Ascending aorta (tissue), 2 donors: Measurements from ENCODE around the gene MNX1. TPM values are rescaled to one million over a fixed set of nuclear protein-coding genes. Genes with fewer than 3 reads are reported as not detected.

Experiments used
- DNase-seq, 2 donors: peaks; one replicate each; pipeline ENCODE4 v3.0.0-alpha.2; 2019; ENCODE audit warnings: low spot score in 2 of 2
- H3K27ac ChIP-seq, 2 donors: fragments of 200-600 bp; sonication (generic); one replicate each; pipeline ENCODE4 v1.5.1; 2016 to 2017; ENCODE audit warnings: mild to moderate bottlenecking in 1 of 2
- H3K27me3 ChIP-seq: fragments of 200-600 bp; sonication (generic); one replicate; pipeline ENCODE4 v1.5.1; 2017
- H3K36me3 ChIP-seq, 2 donors: fragments of 200-600 bp; sonication (generic); one replicate each; pipeline ENCODE4 v1.5.1; 2016
- H3K4me1 ChIP-seq, 2 donors: fragments of 200-600 bp; sonication (generic); one replicate each; pipeline ENCODE4 v1.5.1; 2016 to 2017; ENCODE audit warnings: mild to moderate bottlenecking in 1 of 2
- H3K4me3 ChIP-seq, 2 donors: fragments of 200-600 bp; sonication (generic); one replicate each; pipeline ENCODE4 v1.5.1; 2016 to 2017; ENCODE audit warnings: mild to moderate bottlenecking in 1 of 2
- H3K9me3 ChIP-seq, 2 donors: fragments of 200-600 bp; sonication (generic); one replicate each; pipeline ENCODE4 v1.5.1; 2016
- CTCF ChIP-seq, 3 experiments: fragments of 200-600 bp in 2 of 3; fragments of 450-650 bp in 1 of 3; sonication (generic) in 2 of 3; IDR thresholded peaks; one replicate each; pipeline ENCODE4 v1.5.1; 2016 to 2019; ENCODE audit warnings: antibody characterized with exemption in 3 of 3, mild to moderate bottlenecking in 1 of 3, moderate library complexity in 1 of 3
- intact Hi-C: fragments of 100-400 bp; cut with DNase I; formaldehyde crosslinking; loops from one replicate; pipeline ENCODE4 v1.15.1; 2023
- total RNA-seq: library from RNA; depleted of rRNA; stranded (reverse); fragments of >200 nt; gene quantifications from one replicate; pipeline ENCODE4 v1.1.0, GENCODE V29; 2016

The MNX1 gene
- total RNA-seq, 1 donor from 2014 or later = not detected

DNA sequence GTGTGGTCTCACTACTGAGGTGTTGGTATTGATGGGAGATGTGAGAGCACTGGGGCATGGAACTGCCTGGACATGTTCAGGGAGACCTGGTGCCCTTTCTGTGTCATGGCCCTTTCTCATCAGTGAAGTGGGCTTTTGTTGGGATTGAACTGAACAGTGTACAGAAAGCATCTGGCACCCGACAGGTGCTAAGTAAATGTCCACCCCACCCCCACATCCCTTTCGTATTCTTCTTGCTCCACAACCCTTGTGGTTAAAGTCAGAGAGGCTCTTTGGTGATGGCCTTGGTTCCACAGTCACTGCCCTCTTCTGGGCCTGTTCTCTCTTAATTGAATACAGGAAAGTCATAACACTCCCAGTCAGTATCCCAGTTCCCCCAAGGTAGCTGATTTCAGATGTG is 55.5 kb downstream of the MNX1 start:
- Histone ChIP-seq H3K27ac (no peak overlapping the region), H3K27me3 (no peaks in the 10 kb centered on the region), H3K9me3 (no peaks in the 10 kb centered on the region), H3K4me1 (peaks cover 10 to 18% of the 10 kb centered on the region in 2 donors), H3K4me3 (no peak overlapping the region), H3K36me3 (peaks cover 49 to 74% of the 10 kb centered on the region in 2 donors)
- intact Hi-C loops = no loop called here
- no peak for DNase-seq
- TF ChIP-seq CTCF (IDR thresholded peaks at IDR 0.05) = no peak

Other genes with a start within 250 kb of the MNX1 start
- 14.8 TPM for gene LMBR1, start 117.5 kb downstream of the MNX1 start, total RNA-seq
- gene NOM1, start 61.0 kb downstream of the MNX1 start, total RNA-seq = 16.1 TPM
- 31.7 TPM for gene UBE3C, start 128.3 kb upstream of the MNX1 start, total RNA-seq